SHP77 treated with DMSO at 0.1 percent for 48 hours (cell line): ENCODE results near the gene AJM1.
"Not testable (repeated sequence)": the region's sequence is repeated elsewhere in the genome, so short reads cannot be mapped to it uniquely, and the experiment has no call there.

Source experiments
- DNase-seq: peaks from one replicate; lab custom pipeline; 2025; lab: John Stamatoyannopoulos, UW

Gene AJM1

DNA sequence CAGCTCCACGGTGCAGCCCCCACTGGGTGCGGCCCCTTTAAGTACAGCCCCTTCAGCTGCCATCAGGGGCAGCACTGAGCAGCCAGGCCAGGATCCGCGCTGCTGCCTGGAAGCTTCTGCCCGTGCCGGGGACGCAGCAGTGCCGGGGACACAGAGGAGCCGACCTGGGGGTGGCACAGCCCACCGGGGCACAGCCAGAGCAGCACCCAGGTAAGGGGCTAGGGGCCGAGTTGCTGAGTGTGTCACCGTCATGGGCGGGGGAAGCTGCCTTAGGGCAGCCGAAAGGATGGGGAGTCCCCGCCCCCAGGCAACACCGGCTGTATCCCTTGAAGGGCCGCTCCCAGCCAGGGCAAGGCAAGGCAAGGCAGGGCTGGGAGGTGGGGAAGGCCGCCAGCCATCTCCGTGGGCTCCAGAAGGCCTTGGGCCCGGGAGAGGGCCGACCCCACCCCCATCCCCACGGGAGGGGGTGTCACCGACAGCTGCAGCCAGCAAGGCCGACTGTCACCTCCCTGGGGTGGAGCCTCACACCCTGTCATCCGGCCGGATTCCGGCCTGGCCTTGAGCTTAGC lies at the start of gene AJM1:
AJM1 (plus strand) TSS at position 99 of the 569 bp plus-strand sequence. CDS start 1,937 bp downstream, outside the sequence.
- DNase-seq, result peak; percentile 41

DNA sequence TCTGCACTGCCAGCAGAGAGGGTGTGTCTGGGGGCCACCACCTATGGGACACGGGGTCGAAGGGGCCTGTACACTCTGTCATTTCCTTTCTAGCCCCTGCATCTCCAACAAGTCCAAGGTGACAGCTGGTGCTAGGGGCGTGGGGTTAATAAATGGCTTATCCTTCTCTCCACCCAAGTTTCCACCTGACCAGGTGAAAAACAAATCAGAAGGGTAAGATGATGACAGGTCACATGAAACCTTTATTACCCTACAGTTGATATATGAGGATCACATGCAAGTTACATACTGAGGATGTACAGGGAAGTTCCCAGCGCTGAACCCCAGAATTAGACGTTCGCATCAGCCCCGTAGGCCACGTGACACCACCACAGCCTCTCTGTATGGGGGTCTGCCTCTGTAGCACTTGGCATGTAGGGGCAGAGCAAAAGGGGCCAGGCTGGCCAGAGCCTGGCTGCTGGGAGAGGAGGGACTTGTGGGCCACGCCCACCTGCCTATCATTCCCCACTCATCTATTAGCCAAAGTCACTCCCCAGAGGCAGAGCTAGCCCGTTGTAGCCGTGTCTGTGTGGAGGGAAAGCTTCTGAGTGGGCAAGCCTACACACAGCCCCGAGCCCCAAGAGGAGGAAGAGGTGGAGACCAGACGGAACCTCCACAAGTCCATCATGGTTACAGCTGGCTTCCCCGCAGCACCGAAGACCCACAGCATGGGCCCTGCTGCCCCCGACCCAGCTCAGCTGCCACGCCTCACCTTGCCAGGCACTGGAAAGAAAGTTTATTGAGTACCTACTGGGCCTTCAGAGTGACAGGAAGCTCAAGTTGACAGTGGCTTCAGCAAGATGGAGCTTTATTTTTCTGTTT lies 49.0 kb upstream of the AJM1 start:
- no peak for DNase-seq

DNA sequence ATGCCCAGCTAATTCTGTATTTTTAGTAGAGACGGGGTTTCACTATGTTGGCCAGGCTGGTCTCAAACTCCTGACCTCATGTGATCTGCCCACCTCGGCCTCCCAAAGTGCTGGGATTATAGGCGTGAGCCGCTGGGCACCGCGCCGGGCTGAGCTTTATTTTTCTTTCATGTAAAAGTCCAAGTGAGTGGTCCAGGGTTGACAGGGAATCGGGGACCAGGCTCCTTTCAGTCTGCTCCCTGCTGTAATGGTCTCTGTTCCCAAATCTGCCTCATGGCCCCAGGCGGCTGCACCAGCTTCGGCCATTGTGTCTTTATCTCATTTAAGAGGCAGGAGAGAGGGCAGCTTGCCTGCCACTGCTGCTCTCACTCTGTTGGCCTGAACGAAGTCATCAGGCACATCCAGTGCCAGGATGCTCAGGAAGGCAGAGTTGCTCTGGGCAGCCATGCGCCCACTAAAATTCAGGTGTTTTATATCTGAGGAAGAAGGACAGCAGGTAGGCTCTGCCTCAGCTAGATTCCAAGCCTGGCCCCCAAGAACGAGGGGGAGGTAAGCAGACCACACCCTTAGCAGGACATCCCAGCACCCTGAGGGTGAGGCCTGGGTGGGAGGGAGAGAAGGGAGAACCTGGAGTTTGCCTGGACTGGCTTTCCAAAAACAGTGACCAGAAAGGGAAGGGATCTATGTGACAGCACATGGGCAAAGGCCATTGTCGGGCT lies 47.8 kb upstream of the AJM1 start:
- no peak for DNase-seq

DNA sequence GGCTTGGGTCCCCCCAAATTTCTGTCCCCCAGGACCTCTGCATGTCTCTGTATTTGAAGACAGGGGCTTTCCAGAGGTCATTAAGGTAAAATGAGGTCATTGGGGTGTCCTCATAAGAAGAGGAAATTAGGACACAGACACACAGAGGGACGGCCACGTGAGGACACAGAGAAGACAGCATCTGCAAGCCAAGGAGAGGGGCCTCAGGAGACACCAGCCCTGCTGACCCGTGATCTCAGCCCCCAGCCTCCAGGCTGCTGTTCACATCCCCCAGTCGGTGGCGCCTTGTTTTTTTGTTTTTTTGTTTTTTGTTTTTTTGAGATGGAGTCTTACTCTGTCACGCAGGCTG lies 47.3 kb upstream of the AJM1 start:
- DNase-seq, result no peak

DNA sequence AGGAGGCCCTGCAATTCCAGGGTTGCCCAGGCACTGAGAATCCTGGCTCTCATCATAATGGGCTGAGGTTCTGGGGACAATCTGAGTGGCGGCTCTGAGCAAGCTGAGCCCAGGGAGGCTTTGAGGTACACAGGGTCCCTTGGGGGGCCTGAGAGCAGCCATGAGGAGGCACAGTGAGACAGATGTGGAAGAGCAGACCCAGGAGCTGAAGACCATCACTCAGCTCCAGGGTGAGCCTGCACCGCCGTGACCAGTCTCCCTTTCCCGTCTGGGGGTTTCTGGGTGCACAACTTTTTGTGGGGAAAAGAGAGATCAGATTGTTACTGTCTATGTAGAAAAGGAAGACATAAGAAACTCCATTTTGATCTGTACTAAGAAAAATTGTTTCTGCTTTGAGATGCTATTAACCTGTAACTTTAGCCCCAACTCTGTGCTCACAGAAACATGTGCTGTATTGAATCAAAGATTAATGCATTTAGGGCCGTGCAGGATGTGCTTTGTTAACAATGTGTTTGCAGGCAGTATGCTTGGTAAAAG lies 46.0 kb upstream of the AJM1 start, which contains the start of gene CCDC183:
CCDC183 (plus strand) TSS at position 101 of the 537 bp plus-strand sequence; CDS start at position 161, 60 bp downstream.
- no peak for DNase-seq

DNA sequence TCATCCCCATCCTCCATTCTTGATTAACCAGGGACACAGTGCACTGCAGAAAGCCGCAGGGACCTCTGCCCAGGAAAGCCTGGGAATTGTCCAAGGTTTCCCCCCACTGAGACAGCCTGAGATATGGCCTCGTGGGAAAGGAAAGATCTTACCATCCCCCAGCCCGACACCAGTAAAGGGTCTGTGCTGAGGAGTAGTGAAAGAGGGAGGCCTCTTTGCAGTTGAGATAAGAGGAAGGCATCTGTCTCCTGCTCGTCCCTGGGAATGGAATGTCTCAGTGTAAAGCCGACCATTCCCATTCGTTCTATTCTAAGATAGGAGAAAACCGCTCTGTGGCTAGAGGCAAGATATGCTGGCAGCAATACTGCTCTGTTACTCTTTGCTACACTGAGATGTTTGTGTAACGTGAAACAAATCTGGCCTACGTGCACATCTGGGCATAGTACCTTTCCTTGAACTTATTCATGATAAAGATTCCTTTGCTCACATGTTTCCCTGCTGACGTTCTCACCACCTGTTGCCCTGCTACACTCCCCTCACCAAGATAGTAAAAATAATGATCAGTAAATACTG lies 45.4 kb upstream of the AJM1 start:
- DNase-seq, result not testable (repeated sequence)

DNA sequence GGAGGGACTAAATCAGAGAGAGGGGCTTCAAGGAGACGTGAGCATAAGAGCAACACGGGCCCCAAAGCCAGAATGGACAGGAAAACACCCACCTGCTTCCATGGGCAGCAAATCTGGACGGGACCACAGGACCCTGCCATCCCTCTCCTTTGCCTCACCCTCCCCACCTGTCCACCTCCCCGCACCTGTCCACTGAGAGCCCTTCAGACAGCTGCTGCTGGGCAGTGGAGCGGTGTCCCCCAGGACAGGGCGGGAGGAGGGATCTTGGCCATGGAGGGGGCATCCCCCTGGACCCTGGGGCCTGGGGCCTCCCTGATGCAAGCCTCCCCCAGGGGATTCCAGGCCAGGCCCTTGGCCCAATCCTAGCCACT lies 43.6 kb upstream of the AJM1 start:
- no peak for DNase-seq

DNA sequence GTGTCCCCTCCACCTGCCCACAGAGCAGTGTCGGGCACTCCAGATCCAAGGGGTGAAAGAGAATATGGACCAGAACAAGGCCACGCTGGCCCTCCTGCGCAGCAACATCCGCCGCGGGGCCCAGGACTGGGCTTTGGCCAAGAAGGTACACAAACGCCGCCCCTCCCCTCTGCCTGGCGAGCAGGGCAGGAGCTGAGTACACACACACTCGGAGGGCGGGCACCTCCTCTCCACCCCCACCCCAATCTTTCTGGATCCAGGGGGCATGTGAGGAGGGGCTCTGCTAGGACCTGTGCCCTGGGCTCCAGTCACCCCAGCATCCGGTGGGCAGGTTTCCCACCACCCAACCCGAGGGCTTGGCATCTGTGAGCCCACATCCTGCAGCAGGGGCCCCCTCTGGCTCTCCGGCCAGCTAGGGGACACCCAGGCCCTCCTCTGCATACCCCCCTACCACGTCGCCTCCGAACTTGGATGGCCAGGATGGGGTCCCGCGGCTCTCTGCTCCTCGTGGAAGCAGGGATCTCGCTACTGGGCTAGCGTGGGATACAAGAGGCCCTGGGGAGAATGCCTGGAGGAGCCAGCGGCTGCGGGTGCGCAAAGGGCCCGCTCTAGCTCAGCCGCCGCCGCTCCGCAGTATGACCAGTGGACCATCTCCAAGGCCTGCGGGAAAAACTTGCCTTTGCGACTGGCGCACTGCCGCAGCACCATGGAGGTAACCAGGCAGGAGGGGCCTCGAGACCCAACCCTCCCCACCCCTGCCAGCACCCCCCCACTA lies 43.0 kb upstream of the AJM1 start:
- DNase-seq, result no peak

DNA sequence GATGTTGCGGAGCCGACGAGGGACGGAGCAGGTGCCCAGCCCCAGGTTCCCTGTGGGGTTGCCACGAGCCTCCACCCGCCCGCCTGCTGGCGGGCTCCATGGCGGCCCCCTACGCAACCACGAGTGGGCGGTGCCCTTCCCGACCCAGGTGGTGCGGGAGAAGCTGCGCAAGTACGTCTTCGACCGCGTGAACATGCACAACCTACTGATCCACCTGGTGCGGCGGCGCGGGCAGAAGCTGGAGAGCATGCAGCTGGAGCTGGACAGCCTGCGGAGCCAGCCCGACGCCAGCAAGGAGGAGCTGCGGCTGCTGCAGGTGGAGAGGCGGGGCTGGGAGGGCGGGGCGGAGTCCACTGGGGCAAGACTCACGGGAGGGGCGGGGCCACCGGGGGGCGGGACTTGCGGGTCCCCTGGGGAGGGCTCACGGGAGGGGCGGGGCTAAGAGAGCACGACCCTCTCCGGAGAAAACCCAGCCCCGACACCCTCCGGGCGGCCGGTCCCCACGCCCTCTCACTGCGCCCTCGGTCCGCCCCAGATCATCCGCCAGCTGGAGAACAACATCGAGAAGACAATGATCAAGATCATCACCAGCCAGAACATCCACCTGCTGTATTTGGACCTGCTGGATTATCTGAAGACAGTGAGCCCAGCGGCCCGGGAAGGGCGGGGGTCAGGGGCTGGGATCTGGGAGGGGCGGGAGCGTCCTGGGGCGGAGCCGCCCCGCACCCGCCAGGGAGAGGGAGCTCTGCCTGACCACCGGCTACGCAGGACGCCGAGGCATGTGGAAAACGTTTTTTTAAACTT lies 42.2 kb upstream of the AJM1 start:
- peak; percentile 79 for DNase-seq

DNA sequence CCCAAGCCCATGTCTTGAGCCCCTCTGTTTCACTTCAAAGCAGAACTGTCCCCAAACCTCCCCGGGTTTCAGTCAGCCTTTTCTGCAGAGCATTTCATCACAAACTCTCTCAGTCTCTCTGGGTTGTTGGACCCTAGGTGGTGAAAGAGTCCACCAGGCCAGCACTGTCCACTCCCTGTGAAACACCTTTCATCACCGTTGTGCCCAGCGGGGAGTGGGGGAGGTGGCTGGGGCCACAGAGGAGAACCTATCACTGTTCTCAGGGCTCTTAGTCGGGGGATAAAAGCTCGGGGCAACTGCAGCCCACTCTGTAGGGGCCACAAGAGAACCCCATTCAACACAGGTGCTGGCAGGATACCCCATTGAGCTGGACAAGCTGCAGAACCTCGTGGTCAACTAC lies 40.0 kb upstream of the AJM1 start:
- DNase-seq, result no peak

DNA sequence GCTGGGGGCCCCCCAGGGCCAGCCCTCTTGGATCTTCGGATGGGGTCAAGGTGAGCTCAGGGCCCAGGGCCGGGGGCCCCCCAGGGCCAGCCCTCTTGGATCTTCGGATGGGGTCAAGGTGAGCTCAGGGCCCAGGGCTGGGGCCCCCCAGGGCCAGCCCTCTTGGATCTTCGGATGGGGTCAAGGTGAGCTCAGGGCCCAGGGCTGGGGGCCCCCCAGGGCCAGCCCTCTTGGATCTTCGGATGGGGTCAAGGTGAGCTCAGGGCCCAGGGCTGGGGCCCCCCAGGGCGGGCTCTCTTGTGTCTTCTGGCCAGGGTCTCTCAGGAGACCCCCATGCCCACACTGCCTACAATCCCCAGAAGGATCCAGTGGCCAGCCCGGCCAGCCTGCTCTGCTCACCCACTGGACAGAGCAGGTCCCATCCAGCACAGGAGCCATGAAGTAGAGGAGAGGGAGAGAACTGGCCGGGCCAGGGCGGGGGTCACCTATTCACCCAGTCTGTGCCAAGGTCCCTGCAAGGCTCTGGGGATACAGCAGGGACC lies 39.2 kb upstream of the AJM1 start:
- DNase-seq, result not testable (repeated sequence)

DNA sequence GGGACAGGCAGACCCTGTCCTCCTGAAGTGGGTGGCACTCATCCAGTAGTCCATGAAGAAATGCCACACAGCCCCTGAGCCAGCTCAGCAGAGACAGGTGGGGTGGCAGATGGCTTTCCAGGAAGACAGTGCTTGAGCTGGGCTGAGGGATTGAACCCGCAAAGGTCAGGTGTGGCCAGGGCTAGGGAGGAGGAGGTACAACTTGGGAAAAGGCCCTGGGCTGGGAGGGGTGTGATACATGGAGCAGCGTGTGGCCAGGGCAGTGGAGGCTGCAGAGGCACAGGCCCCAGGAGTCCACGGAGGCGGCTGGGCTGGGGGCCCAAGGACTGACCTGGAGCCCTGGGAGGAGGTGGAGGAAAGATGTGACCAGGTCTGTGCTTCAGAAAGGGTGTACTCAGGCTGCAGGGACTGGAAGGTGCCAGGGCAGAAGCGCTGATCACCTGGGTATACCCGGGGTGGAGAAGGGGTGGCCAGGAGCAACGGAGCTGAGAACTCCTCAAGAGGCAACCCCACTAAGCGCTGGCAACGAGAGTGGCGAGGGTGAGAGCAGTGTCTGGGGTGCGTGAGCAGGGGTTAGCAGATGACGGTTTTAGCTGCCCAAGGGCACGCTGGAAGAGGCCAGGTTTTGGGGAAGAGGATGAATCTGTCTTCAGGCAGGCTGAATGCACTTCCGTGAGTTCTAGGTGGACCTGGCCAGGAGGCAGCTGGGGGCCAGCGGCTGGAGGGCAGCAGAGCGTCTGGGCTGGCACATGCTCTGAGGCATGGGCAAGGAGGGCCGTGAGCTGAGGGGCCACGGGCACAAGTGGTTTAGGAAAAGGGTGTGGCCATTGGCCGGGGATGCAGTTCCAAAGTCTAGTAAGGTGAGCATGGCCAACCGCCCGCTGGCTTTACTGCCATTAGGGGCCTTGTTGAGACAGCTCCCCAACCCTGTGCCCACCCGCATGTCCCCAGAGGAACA lies 38.4 kb upstream of the AJM1 start:
- no peak for DNase-seq

DNA sequence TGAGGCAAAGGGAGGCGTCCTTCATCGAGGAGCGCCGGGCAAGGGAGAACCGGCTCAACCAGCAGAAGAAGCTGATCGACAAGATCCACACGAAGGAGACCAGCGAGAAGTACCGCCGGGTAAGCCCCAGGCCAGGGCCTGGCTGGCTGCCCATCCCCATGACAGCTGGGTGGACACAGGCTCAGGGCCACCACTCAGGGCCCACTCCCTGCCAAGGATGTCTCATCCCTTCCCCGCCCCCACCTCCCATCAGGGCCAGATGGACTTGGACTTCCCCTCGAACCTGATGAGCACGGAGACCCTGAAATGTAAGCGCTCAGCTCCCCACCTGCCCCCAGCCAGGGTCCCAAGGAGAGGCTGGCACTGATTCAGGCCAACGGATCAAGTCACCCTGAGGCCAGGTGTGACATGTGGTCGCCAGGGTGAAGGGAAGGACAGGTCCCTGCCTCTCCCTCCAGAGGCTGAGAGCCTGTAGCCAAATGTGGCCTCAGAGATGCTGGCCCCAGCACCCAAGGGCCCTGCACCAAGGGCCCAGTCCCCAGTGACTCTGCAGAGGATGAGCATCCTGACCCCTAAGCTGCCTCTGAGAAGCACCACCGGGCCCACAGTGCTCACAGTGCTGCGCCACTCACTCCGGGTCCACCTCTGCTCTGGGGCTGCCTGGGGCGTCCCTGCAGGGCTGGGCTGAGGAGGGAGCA lies 37.6 kb upstream of the AJM1 start:
- no peak for DNase-seq

DNA sequence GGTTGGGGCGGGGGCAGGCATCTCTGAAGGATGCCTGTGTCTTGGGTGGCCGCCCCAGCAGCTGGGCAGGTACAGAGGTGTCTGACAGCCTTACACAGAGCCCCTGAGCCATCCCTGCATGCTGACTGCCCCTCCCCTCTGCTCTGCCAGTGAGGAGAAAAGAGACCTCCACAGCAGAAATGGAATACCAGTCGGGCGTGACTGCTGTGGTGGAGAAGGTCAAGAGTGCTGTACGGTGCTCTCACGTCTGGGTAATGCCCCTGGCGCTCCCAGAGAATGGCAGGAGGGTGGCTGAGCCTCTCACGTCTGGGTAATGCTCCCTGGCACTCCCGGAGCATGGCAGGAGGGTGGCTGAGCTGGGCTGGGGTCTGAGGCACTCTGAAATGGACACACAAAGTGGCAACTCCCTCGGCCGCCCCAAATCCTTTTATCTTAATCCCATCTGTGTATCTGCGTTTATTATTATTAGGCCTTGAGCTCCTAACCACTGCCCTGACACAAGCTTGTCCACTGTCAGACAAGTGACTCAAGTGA lies 37.0 kb upstream of the AJM1 start:
- no peak for DNase-seq

DNA sequence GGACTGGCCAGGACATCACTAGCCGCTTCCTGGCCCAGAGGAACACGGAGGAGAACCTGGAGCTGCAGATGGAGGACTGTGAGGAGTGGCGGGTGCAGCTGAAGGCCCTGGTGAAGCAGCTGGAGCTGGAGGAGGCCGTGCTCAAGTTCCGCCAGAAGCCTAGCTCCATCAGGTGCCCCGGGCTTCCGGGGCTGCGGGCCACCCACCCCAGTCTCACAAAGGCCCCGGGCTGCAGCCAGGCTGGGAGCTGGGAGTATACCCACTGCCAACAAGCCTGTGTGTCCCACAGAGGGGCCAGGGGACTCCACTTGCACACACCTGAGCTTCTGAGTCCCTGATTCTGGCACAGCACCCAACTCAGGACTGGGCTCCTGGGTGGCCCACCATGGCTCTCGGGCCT lies 36.2 kb upstream of the AJM1 start:
- no peak for DNase-seq

DNA sequence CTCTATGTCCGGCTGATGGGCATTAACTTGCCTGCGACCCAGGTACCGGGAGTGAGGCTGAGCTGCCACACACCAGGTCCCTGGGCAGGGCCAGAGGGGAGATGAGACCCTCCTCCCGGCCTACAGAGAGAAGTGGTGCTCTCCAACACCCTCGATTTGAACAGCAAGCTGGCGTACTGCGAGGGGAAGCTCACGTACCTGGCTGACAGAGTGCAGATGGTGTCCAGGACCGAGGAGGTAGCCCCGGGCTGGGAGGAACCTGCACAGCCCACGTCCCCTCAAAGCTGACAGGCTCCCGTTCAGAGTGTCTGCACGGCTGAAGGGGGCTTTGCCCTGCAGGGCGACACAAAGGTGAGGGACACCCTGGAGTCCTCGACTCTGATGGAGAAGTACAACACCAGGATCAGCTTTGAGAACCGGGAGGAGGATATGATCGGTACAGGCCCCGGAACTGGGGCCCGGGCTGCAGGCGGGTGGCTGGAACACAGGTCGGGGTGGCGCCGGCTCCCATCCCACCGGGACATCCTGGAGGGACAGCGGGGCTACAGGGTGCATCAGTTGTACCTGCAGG lies 35.6 kb upstream of the AJM1 start:
- no peak for DNase-seq

DNA sequence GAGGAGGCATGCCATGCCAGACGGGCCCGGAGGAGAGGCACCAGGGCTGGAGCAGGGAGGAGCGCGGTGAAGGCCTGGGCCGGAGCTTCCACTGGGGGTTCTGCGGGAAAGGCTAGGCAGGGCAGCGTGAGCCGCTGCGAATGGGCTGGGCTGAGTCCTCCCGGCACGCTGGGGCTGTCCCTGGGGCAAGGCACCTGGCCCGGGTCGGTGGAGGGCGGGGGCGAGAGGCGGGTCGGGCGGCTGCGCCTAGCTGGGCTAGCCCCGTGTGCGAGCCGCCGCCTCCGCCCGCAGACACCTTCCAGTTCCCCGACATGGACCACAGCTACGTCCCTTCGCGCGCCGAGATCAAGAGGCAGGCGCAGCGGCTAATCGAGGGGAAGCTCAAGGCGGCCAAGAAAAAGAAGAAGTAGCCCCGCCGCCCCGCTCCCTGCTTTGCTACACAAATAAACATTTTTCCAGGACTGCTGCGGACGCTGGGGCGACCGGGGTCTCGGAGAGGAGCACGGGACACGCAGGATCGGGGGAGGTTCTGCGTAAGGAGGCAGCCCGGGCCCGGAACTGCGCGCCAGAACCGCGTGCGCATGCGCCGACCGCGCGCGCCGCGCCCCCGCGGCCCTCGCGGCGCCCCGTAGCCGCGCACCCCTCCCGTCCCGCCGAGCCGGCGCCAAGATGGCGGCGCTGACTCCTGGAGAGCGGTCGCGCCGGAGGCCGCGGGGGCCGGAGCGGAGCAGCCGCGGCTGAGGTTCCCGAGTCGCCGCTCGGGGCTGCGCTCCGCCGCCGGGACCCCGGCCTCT lies 34.8 kb upstream of the AJM1 start, which contains the start of gene RABL6:
RABL6 (plus strand) TSS at position 668 of the 794 bp plus-strand sequence. CDS start 249 bp downstream, outside the sequence.
- no peak for DNase-seq
